Measurements from ENCODE around the gene TFPT. TPM values are rescaled to one million over a fixed set of nuclear protein-coding genes. Genes with fewer than 3 reads are reported as not detected.
"Not testable (repeated sequence)": the region's sequence is repeated elsewhere in the genome, so short reads cannot be mapped to it uniquely, and the experiment has no call there.

Gene TFPT
- total RNA-seq, 1 donor from 2014 or later = 13.8 TPM

- no peak for DNase-seq (ENCODE audit: low read depth)
These were observed 8.9 kb upstream of the TFPT start for GRCh38 chr19:54124393-54124792.

- no peak for DNase-seq (ENCODE audit: low read depth)
These were observed 8.2 kb upstream of the TFPT start for GRCh38 chr19:54123682-54124081.

DNA sequence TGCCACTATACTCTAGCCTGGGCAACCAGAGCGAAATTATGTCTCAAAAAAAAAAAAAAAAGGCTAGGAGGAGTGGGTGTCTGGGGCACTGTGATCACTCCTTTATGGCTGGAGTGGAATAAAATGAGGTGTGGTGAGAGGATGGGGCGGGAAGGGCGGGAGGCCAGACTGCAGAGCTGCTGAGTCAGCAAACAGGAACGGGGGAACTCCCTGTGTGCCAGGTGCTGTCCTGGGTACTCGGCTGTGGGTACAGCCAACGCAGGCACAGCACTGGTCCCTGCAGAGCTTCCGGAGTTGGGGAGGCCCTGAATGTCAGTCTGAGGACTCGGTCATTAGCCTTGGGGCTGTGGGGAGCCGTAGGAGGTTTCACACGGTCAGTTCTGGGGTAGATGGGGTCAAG is 5.8 kb upstream of the TFPT start:
- no peak for DNase-seq (ENCODE audit: low read depth)

DNA sequence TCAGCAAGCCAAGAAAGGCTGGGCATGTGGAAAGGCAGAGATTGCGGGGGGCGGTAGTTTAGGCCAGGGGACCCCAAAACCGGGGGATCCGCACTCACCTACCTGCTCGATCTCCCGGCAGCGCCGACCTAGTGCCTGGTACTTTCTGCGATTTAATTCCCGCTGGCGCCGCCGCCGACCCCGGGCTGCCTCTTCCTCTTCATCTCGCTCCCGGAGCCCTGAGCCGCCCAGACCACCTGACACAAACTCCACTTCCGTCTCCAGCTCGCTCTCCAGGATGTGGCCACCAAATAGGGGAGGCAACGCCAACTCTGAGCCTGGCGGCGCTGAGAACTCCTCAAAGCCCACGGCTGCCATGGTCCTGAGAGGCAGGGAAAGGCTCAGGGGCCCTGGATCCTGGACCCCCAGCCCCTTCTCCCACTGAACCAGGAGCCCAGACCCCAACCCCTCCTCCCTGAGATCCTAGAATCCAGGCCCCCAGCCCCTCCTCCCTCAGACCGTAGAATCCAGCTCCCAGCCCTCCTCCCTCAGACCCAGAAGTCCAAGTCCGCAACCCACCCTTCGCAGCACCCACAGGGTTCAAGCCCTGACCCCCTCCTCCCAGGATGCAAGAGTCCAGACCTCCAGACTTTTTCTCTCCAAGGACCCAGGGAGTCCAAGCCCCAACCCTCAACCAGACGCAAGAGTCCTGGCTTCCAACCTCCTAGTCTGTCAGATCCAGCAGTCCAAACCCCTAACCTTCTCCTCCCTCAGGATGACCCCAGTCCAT is 933 bp downstream of the TFPT start:
- DNase-seq (ENCODE audit: low read depth) = peak; percentile 11

- no peak for DNase-seq (ENCODE audit: low read depth)
These were observed 5.8 kb downstream of the TFPT start for GRCh38 chr19:54109651-54110050.

- DNase-seq (ENCODE audit: low read depth) = no peak
These were observed 7.0 kb downstream of the TFPT start for GRCh38 chr19:54108496-54108895.

DNA sequence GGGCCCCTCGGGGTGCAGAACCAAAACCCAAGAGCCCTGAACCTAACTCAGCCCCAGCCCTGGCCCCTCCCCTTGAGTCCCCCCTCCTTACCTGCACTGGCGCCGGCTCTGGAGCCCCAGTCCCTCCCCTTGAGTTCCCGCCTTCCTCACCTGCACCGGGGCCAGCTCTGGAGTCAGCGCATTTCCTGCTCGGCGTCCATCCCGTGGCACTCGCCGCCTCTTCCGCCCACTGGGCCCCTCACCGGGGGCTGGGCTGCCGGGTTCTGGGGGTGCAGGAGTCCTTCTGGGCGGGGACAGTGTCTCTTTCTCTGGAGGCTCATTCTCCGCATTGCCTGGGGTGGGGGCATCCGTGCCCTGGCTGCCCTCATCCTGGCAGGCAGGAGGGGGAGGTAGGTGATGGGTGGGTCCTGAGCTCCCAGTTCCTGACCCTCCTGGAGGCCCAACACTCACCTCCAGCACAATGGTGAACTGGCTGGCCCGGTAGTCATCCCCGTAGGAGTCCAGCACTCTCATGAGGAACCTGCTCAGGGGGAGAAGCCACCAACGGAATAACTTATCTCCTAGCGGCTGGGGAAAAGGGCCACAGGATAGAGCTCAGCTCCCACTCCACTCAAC is 7.5 kb downstream of the TFPT start:
- DNase-seq (ENCODE audit: low read depth) = no peak

- DNase-seq (ENCODE audit: low read depth) = no peak
These were observed 8.7 kb downstream of the TFPT start for GRCh38 chr19:54106716-54107115.

DNA sequence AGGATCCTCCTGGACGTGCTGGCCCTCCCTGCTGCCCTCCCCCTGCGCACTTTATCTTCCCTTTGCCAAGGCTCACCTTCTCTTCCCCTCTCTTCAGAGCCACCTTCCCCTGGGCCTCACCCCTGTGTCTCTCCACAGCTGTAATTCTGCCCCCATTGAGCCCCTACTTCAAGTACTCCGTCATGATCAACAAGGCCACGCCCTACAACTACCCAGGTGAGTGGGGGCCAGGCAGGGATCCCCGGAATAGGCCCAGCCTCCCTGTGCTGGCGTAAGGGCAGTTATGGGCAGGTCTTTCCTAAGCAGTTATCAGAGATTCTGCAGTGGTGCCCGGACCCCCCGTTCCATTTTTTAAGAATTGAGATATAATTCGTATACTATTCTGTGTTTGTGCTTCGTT is 9.7 kb downstream of the TFPT start:
- DNase-seq (ENCODE audit: low read depth) = no peak

DNA sequence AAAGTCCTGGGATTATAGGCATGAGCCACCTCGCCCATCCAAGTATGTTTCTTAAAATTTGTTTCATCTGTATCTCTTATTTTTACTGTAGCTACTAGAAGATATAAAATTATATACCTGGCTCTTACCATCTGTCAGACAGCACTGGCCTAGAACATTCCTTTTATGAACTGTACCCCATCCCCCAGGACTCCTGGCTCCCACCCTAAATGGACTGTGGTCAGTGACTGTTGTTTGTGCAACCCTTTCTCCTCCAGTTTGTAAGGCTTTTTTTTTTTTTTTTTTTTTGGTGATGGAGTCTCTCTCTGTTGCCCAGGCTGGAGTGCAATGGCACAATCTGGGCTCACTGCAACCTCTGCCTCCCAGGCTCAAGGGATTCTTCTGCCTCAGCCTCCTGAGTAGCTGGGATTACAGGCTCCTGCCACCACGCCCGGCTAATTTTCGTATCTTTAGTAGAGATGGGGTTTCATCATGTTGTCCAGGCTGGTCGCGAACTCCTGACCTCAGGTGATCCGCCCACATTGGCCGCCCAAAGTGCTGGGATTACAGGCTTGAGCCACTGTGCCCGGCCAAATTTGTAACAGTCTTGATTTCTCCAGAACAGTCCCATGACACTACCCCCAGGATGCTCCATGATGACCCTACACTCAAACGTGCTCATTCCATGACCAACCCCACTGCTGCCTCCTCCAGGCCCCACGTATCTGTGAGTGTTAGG is 10.3 kb downstream of the TFPT start:
- DNase-seq (ENCODE audit: low read depth) = no peak

- DNase-seq (ENCODE audit: low read depth) = peak; percentile 94
These were observed 12.9 kb downstream of the TFPT start, which contains the start of gene NDUFA3 for GRCh38 chr19:54102421-54103169. Gene NDUFA3, plus strand, starts transcription at chr19:54102855. Its CDS starts 24 bp downstream, at chr19:54102879.

- no peak for DNase-seq (ENCODE audit: low read depth)
These were observed 14.9 kb downstream of the TFPT start, which contains the start of gene OSCAR for GRCh38 chr19:54100561-54100960. Gene OSCAR, minus strand, starts transcription at chr19:54100803. Its CDS starts 11 bp downstream, at chr19:54100792.

- not testable (repeated sequence) for DNase-seq (ENCODE audit: low read depth)
These were observed 15.6 kb downstream of the TFPT start for GRCh38 chr19:54099903-54100255.

- DNase-seq (ENCODE audit: low read depth) = no peak
These were observed 16.1 kb downstream of the TFPT start for GRCh38 chr19:54099190-54099902.

GRCh38 chr19:54096617-54097106 is 18.8 kb downstream of the TFPT start:
- peak; percentile 12 for DNase-seq (ENCODE audit: low read depth)

DNA sequence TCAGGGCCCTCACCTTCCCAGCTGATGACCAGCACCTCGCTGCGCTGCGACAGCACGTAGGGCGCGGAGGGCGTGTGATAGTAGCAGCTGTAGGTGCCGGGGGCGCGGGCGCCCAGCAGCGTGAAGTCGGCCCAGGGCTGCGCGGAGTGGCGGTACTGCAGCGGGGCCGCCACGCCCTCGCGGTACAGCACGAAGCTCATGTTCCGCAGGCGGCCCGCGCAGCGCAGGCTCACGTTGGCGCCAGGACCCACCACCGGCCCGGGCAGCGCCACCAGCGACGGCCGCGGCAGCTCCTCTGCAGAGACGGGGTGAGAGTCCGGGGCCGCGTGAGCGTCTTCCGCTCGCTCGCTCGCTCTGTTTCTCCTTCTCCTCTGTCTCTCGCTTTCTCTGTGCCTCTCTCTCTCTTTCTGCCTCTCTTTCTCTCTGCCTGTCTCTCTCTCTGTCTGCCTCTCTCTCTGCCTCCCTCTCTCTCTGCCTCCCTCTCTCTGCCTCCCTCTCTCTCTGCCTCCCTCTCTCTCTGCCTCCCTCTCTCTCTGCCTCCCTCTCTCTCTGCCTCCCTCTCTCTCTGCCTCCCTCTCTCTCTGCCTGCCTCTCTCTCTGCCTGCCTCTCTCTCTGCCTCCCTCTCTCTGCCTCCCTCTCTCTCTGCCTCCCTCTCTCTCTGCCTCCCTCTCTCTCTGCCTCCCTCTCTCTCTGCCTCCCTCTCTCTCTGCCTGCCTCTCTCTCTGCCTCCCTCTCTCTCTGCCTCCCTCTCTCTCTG is 19.4 kb downstream of the TFPT start:
- DNase-seq (ENCODE audit: low read depth) = not testable (repeated sequence)

DNA sequence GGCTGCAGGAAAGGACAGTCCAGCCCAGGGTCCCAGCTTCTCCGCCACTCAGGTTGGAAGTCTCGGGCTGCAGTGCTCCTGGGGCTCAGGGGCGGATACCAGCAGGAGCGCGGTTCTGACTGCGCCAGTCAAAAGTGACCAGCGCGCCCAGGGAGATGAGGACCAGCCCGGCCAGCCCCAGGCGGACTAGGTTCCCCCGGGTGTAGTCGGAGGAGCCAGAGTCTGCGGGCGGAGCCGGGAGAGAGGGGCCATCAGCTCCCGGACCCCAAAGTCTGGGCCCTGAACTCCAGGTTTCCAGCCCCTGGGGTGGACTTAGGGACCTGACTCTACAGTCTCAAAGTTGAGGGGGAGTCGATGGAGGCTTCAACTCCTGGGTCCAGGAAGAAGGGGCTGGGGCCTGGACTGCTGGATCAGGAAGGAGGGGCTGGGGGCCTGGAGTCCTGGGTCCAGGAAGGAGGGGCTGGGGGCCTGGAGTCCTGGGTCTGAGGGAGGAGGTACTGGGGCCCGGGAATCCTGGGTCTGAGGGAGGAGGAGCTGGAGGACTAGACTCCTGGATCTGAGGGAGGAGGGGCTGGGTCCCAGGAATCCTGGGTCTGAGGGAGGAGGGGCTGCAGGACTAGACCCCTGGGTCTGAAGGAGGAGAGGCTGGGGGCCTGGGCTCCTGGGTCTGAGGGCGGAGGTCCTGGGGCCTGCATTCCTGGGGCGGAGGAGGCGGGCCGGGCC is 20.2 kb downstream of the TFPT start:
- no peak for DNase-seq (ENCODE audit: low read depth)

DNA sequence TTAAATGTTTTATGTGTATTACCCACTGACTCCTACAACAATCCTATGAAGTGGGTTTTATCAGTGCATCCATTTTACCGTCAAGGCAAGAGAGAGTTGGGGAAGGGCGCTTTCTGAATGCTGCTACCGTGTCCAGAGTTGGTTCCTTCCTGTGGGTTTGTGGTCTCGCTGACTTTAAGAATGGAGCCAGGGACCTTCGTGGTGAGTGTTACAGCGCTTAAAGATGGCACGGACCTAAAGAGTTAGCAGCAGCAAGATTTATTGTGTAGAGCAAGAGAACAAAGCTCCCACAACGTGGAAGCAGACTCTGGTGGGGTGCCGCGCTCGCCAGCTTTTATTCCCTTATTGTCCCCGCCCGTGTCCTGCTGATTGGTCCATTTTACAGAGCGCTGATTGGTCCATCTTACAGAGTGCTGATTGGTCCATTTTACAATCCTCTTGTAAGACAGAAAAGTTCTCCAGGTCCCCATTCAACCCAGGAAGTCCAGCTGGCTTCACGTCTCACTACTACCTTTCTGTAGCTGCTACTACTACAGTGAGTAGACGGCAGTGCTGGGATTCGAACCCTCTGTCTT is 20.9 kb downstream of the TFPT start:
- DNase-seq (ENCODE audit: low read depth) = no peak

DNA sequence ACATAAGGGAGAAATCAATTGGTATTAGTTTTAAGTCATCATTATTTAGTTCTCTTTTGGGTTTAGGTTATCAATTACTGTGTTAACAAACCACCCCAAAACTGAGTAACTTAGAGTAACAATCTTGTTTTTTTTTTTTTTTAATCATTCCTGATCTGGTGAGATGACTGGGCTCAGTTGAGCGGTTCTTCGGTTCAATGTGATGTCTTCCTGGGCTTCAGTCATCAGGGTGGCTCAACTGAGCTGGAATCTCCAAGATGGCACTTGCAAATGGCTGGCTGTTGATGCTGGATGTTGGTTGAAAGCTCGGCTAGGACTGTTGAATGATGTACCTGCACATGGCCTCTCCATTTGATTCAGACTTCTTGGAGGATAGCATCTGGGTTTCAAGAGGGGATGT is 31.0 kb downstream of the TFPT start:
- DNase-seq (ENCODE audit: low read depth) = no peak

Data from renal cortical epithelial cell (primary cell).